HEK293T (cell line): Measurements from ENCODE around the gene L1CAM.

ENCODE experiments used
- CTBP1 ChIP-seq: fragments of 450-650 bp; IDR thresholded peaks from 2 replicates; pipeline ENCODE4 v1.6.1; 2016; ENCODE audit warnings: borderline replicate concordance
- ELF4 ChIP-seq: fragments of 450-650 bp; IDR thresholded peaks from 2 replicates; pipeline ENCODE4 v1.6.1; 2017; ENCODE audit warnings: antibody characterized with exemption
- FOXA1 ChIP-seq: fragments of 450-650 bp; IDR thresholded peaks from 2 replicates; pipeline ENCODE4 v1.6.1; 2016; ENCODE audit warnings: mild to moderate bottlenecking
- FOXK2 ChIP-seq: fragments of 450-650 bp; IDR thresholded peaks from 2 replicates; pipeline ENCODE4 v1.6.1; 2016; ENCODE audit warnings: mild to moderate bottlenecking
- FOXM1 ChIP-seq: fragments of 450-650 bp; IDR thresholded peaks from 2 replicates; pipeline ENCODE4 v1.6.1; 2017; ENCODE audit warnings: mild to moderate bottlenecking, borderline replicate concordance
- HDGF ChIP-seq: fragments of 450-650 bp; IDR thresholded peaks from 2 replicates; pipeline ENCODE4 v1.6.1; 2017; ENCODE audit warnings: antibody characterized with exemption, borderline replicate concordance
- NFRKB ChIP-seq: fragments of 450-650 bp; IDR thresholded peaks from 2 replicates; pipeline ENCODE4 v1.6.1; 2016; ENCODE audit warnings: mild to moderate bottlenecking, moderate library complexity
- PKNOX1 ChIP-seq: fragments of 450-650 bp; IDR thresholded peaks from 2 replicates; pipeline ENCODE4 v1.6.1; 2016
- SP1 ChIP-seq: fragments of 450-650 bp; IDR thresholded peaks from 2 replicates; pipeline ENCODE4 v1.6.1; 2017
- SUZ12 ChIP-seq: fragments of 450-650 bp; IDR thresholded peaks from 2 replicates; pipeline ENCODE4 v1.6.1; 2016; ENCODE audit warnings: mild to moderate bottlenecking
- TARDBP ChIP-seq: fragments of 450-650 bp; IDR thresholded peaks from 2 replicates; pipeline ENCODE4 v1.6.1; 2016

DNA sequence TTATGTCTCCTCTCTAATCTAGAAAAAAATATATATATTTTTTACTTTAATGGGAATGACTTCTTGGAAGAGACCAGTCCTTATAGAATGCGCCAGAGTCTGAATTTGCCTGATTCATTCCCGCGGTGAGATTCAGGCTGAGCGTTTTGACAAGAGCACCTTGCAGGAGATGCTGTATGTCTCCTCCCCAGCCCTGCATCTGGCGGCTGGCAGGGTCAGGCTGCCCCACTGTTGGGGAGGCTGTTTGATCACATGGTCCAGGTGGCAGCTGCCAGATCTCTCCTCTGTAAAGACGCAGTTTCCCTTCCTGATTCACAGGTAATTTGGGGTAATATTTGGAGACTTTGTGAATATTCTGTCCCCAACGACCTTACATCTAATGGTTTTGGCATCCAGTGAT, 65.4 kb downstream of the L1CAM start:
- TF ChIP-seq PKNOX1, result no peak
- TF ChIP-seq FOXK2, result no peak
- no peak for TF ChIP-seq HDGF
- TF ChIP-seq NFRKB, result no peak
- TF ChIP-seq ELF4, result no peak
- TF ChIP-seq FOXA1, result no peak
- TF ChIP-seq SUZ12, result no peak
- TF ChIP-seq CTBP1, result no peak
- no peak for TF ChIP-seq SP1
- no peak for TF ChIP-seq FOXM1
- TF ChIP-seq TARDBP, result no peak
